HepG2 (cell line): ENCODE measurements around the gene LZTS2.

Source experiments
- SRF ChIP-seq: IDR thresholded peaks from 2 replicates; pipeline ENCODE4 v1.6.1; 2011; ENCODE audit warnings: mild to moderate bottlenecking, low read depth, low read length, moderate library complexity
- TAF1 ChIP-seq: sonication (generic); formaldehyde crosslinking; IDR thresholded peaks from 2 replicates; pipeline ENCODE4 v1.4.0; 2020; ENCODE audit warnings: missing genetic modification reagents
- ZFP90 ChIP-seq: sonication (generic); formaldehyde crosslinking; IDR thresholded peaks from 2 replicates; pipeline ENCODE4 v1.8.0; 2022; ENCODE audit warnings: missing genetic modification reagents, mild to moderate bottlenecking, inconsistent platforms, borderline replicate concordance
- ZNF292 ChIP-seq: sonication (generic); formaldehyde crosslinking; IDR thresholded peaks from 2 replicates; pipeline ENCODE4 v1.8.1; 2022; ENCODE audit warnings: mild to moderate bottlenecking, low read depth, missing genetic modification reagents, borderline replicate concordance
- ZNF775 ChIP-seq: sonication (generic); formaldehyde crosslinking; IDR thresholded peaks from 2 replicates; pipeline ENCODE4 v1.4.0; 2020; ENCODE audit warnings: missing genetic modification reagents, mild to moderate bottlenecking, moderate library complexity, borderline replicate concordance
- TF ChIP-seq, protein P1 (sequence below): sonication (generic); formaldehyde crosslinking; IDR thresholded peaks from 2 replicates; pipeline ENCODE4 v1.5.0; 2020; ENCODE audit warnings: mild to moderate bottlenecking, missing genetic modification reagents, moderate library complexity
- TF ChIP-seq, protein P2 (sequence below): IDR thresholded peaks from 2 replicates; pipeline ENCODE4 v1.6.1; 2018; ENCODE audit warnings: missing genetic modification reagents, mild to moderate bottlenecking, missing compliant biosample characterization

DNA sequence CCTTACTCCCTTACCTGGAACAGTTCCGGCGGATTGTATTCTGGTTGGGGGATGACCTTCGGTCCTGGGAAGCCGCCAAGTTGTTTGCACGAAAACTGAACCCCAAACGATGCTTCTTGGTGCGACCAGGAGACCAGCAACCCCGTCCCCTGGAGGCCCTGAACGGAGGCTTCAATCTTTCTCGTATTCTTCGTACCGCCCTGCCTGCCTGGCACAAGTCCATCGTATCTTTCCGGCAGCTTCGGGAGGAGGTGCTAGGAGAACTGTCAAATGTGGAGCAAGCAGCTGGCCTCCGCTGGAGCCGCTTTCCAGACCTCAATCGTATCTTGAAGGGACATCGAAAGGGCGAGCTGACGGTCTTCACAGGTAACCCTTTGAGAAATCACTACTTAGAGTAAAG, 10.5 kb upstream of the LZTS2 start:
- TF ChIP-seq ZNF775 (CRISPR knock-in tag) (no peak), TAF1 (CRISPR knock-in tag) (no peak), SRF (no peak), ZNF292 (no peak), ZFP90 (no peak)
- TF ChIP-seq, protein P1, sequence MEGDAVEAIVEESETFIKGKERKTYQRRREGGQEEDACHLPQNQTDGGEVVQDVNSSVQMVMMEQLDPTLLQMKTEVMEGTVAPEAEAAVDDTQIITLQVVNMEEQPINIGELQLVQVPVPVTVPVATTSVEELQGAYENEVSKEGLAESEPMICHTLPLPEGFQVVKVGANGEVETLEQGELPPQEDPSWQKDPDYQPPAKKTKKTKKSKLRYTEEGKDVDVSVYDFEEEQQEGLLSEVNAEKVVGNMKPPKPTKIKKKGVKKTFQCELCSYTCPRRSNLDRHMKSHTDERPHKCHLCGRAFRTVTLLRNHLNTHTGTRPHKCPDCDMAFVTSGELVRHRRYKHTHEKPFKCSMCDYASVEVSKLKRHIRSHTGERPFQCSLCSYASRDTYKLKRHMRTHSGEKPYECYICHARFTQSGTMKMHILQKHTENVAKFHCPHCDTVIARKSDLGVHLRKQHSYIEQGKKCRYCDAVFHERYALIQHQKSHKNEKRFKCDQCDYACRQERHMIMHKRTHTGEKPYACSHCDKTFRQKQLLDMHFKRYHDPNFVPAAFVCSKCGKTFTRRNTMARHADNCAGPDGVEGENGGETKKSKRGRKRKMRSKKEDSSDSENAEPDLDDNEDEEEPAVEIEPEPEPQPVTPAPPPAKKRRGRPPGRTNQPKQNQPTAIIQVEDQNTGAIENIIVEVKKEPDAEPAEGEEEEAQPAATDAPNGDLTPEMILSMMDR (CRISPR knock-in tag): no peak
- TF ChIP-seq, protein P2, sequence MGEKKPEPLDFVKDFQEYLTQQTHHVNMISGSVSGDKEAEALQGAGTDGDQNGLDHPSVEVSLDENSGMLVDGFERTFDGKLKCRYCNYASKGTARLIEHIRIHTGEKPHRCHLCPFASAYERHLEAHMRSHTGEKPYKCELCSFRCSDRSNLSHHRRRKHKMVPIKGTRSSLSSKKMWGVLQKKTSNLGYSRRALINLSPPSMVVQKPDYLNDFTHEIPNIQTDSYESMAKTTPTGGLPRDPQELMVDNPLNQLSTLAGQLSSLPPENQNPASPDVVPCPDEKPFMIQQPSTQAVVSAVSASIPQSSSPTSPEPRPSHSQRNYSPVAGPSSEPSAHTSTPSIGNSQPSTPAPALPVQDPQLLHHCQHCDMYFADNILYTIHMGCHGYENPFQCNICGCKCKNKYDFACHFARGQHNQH (CRISPR knock-in tag): no peak
